PC-9 (cell line): ENCODE measurements around the gene NAT9.

Experiments used
- EZH2 ChIP-seq: fragments of 200-600 bp; sonication (generic); IDR thresholded peaks from 2 replicates; pipeline ENCODE4 v1.8.0; 2017; ENCODE audit warnings: antibody characterized with exemption, low read depth
- TF ChIP-seq, protein P1 (sequence below): fragments of 200-600 bp; sonication (generic); conservative IDR thresholded peaks from 2 replicates; pipeline ENCODE4 v1.6.1; 2017; ENCODE audit warnings: mixed run types, antibody characterized with exemption, mild to moderate bottlenecking, moderate library complexity

DNA sequence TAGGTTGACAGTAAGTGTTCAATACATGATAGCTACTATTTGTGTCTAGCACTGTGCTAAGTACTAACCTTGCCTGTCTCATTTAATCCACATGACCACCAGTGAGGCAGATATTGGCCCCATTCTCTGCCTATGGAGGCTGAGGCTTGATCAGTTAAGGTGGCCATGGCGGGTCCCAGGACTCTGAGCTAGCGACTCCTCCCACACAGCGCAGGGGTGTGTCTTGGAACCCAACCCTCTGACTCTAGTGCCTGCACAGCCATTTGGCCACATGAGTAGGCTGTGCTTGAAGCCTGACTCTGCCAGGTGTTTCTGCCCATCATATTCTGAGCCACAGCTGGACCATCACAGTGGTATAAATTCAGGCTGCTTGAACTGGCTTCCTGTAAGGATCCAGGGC lies 21.3 kb downstream of the NAT9 start:
- TF ChIP-seq, protein P1, sequence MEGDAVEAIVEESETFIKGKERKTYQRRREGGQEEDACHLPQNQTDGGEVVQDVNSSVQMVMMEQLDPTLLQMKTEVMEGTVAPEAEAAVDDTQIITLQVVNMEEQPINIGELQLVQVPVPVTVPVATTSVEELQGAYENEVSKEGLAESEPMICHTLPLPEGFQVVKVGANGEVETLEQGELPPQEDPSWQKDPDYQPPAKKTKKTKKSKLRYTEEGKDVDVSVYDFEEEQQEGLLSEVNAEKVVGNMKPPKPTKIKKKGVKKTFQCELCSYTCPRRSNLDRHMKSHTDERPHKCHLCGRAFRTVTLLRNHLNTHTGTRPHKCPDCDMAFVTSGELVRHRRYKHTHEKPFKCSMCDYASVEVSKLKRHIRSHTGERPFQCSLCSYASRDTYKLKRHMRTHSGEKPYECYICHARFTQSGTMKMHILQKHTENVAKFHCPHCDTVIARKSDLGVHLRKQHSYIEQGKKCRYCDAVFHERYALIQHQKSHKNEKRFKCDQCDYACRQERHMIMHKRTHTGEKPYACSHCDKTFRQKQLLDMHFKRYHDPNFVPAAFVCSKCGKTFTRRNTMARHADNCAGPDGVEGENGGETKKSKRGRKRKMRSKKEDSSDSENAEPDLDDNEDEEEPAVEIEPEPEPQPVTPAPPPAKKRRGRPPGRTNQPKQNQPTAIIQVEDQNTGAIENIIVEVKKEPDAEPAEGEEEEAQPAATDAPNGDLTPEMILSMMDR = no peak
- no peak for TF ChIP-seq EZH2
